Suprapubic skin (tissue), 4 donors: Measurements from ENCODE around the gene TBC1D14. TPM values are rescaled to one million over a fixed set of nuclear protein-coding genes. Genes with fewer than 3 reads are reported as not detected.
A peak's percentile ranks its signal among the peaks of the same experiment; 100 is the strongest.

Source experiments
- DNase-seq, 2 donors: peaks; one replicate each; pipeline ENCODE4 v3.0.0-alpha.2; 2019; ENCODE audit warnings: low spot score in 2 of 2
- H3K27ac ChIP-seq: fragments of 200-600 bp; sonication (generic); one replicate; pipeline ENCODE4 v1.5.1; 2019
- H3K27me3 ChIP-seq: fragments of 200-600 bp; sonication (generic); one replicate; pipeline ENCODE4 v1.5.1; 2019
- H3K36me3 ChIP-seq: fragments of 200-600 bp; sonication (generic); one replicate; pipeline ENCODE4 v1.5.1; 2019
- H3K4me1 ChIP-seq: fragments of 200-600 bp; sonication (generic); one replicate; pipeline ENCODE4 v1.5.1; 2019
- H3K4me3 ChIP-seq: fragments of 200-600 bp; sonication (generic); one replicate; pipeline ENCODE4 v1.5.1; 2019; ENCODE audit warnings: mild to moderate bottlenecking
- H3K9me3 ChIP-seq: fragments of 200-600 bp; sonication (generic); one replicate; pipeline ENCODE4 v1.5.1; 2019
- EP300 ChIP-seq: sonication (generic); formaldehyde crosslinking; IDR thresholded peaks from one replicate; pipeline ENCODE4 v1.6.1; 2017; ENCODE audit warnings: antibody characterized with exemption
- POLR2A ChIP-seq, 2 donors: fragments of 450-650 bp; IDR thresholded peaks; one replicate each; pipeline ENCODE4 v1.6.1; 2017; ENCODE audit warnings: antibody characterized with exemption in 2 of 2, mild to moderate bottlenecking in 2 of 2, moderate library complexity in 2 of 2
- POLR2AphosphoS5 ChIP-seq, 3 donors: sonication (generic); formaldehyde crosslinking; IDR thresholded peaks; one replicate each; pipeline ENCODE4 v1.6.1; 2017; ENCODE audit warnings: antibody characterized with exemption in 3 of 3
- WGBS: methylation state at CpG from one replicate; pipeline ENCODE4 v1.1.5; 2018; 5-methylcytosine and 5-hydroxymethylcytosine counted together
- total RNA-seq, 4 donors: library from RNA; depleted of rRNA; stranded (reverse); fragments of >200 nt; gene quantifications; one replicate each; pipeline ENCODE4 v1.1.0, GENCODE V29; 2016
- TF ChIP-seq, protein P1 (sequence below), 2 donors: fragments of 200-600 bp in 1 of 2; fragments of 450-650 bp in 1 of 2; sonication (generic) in 1 of 2; IDR thresholded peaks; one replicate each; pipeline ENCODE4 v1.5.1; 2016 to 2019; ENCODE audit warnings: antibody characterized with exemption in 2 of 2, mild to moderate bottlenecking in 1 of 2, moderate library complexity in 1 of 2

Gene TBC1D14
- total RNA-seq, 4 donors from 2014 or later: 55.0 to 111 (median 97.9) TPM

DNA sequence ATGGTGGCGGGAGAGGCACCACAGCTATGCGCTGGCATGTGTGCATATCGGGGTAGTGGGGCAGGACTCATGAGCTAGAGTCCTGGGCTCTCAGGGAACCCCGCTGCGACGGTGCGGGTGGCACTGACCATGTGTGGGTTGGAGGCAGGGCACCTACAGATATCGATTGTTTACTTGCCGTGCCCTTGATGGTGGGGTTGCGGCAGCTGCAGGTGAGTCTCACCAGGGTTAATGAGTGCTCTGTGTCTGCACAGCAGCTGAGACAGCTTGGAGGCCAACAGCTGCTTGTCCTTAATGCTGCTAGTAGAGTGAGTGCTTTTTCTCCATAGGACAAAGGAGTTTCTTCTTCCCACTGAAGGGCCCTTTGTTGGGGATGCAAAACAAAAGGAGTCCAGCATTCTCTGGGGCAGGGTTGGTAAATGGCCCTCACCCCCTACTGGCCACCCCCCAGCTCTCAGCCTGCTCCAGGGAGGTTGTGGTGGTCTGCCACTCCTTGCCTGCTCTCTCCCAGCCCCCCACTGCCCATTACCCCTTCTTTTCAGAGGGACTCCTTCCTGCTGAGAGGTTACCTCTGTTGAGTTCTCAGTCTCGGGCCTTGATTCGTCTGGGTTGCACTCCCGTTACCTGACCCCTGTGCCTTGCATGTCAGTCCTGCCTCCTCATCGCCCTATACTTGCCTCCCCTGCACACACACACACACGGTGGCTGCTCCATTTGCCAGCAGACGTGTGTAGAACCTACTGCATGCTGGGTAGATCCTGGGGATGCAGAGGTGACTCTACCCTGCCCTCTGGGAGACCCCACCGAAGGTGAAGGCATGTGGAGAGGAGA lies 52.8 kb downstream of the TBC1D14 start:
- Histone ChIP-seq H3K36me3 (peaks cover 3% of the 10 kb centered on the region), H3K4me1 (no peaks in the 10 kb centered on the region), H3K9me3 (no peaks in the 10 kb centered on the region), H3K4me3 (no peak overlapping the region), H3K27ac (no peak overlapping the region), H3K27me3 (no peaks in the 10 kb centered on the region)
- 87% methylated on average over 13 of the region's 17 CpGs for WGBS
- TF ChIP-seq, protein P1, sequence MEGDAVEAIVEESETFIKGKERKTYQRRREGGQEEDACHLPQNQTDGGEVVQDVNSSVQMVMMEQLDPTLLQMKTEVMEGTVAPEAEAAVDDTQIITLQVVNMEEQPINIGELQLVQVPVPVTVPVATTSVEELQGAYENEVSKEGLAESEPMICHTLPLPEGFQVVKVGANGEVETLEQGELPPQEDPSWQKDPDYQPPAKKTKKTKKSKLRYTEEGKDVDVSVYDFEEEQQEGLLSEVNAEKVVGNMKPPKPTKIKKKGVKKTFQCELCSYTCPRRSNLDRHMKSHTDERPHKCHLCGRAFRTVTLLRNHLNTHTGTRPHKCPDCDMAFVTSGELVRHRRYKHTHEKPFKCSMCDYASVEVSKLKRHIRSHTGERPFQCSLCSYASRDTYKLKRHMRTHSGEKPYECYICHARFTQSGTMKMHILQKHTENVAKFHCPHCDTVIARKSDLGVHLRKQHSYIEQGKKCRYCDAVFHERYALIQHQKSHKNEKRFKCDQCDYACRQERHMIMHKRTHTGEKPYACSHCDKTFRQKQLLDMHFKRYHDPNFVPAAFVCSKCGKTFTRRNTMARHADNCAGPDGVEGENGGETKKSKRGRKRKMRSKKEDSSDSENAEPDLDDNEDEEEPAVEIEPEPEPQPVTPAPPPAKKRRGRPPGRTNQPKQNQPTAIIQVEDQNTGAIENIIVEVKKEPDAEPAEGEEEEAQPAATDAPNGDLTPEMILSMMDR (IDR thresholded peaks at IDR 0.05): no peak
- TF ChIP-seq POLR2A (IDR thresholded peaks at IDR 0.05) (no peak), EP300 (no peak), POLR2AphosphoS5 (IDR thresholded peaks at IDR 0.05) (no peak)
- DNase-seq: peak in 1 of 2 donors; percentile 72

DNA sequence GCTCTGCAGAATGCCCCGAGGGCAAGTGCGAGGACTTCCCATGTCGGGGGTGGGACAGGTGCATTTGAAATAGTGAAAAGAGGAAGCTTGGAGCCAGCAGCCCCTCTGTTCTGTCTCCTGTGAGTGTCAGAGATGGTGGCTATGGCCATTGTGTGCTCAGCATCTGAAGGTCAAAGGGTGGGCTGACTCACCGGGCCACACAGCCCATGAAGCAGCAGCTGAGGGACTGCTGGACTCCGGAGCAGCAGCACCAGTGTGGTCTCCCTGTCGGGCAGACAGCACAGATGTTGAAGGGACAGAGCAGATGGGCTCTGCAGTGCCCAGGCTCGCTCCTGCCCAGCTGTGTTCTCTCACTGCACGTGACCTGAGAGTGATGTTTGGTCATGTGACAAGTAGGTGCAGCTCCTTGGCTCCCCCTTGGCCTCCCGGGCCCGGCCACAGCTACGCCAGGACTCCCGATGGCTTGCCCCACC lies 53.5 kb downstream of the TBC1D14 start:
- Histone ChIP-seq H3K9me3 (no peaks in the 10 kb centered on the region), H3K27me3 (no peaks in the 10 kb centered on the region), H3K4me1 (no peaks in the 10 kb centered on the region), H3K36me3 (peaks cover 11% of the 10 kb centered on the region), H3K27ac (no peak overlapping the region), H3K4me3 (no peak overlapping the region)
- TF ChIP-seq POLR2A (IDR thresholded peaks at IDR 0.05) (no peak), POLR2AphosphoS5 (IDR thresholded peaks at IDR 0.05) (no peak), EP300 (no peak)
- TF ChIP-seq, protein P1 (IDR thresholded peaks at IDR 0.05): no peak
- WGBS: 77% methylated on average over 5 of the region's 12 CpGs
- peak in 1 of 2 donors; percentile 66 for DNase-seq

DNA sequence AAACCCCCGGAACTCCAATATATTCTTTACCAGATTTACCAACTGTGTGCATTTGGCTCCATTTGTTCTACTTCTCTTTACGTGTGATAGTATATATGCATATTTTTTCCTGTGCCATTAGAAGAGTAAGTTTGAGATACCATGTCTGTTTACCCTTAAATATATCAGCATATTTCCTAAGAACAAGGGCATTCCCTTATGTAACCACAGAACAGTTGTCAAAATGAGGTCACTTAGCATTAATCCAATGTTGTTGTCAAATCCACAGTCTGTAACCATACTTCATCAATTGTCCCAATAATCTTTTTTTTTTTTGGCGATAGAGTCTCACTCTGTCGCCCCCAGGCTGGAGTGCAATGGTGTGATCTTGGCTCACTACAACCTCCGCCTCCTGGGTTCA lies 55.2 kb downstream of the TBC1D14 start:
- TF ChIP-seq POLR2AphosphoS5 (IDR thresholded peaks at IDR 0.05): no peak
- TF ChIP-seq POLR2A (IDR thresholded peaks at IDR 0.05): no peak
- TF ChIP-seq, protein P1 (IDR thresholded peaks at IDR 0.05): no peak
- no peak for TF ChIP-seq EP300
- no peaks in the 10 kb centered on the region for H3K27me3 ChIP-seq
- no peaks in the 10 kb centered on the region for H3K4me1 ChIP-seq
- 89% methylated on average over 5 of the region's 5 CpGs for WGBS
- no peak overlapping the region for H3K4me3 ChIP-seq
- no peak for DNase-seq
- no peaks in the 10 kb centered on the region for H3K9me3 ChIP-seq
- no peak overlapping the region for H3K27ac ChIP-seq
- H3K36me3 ChIP-seq: peaks cover 17% of the 10 kb centered on the region

DNA sequence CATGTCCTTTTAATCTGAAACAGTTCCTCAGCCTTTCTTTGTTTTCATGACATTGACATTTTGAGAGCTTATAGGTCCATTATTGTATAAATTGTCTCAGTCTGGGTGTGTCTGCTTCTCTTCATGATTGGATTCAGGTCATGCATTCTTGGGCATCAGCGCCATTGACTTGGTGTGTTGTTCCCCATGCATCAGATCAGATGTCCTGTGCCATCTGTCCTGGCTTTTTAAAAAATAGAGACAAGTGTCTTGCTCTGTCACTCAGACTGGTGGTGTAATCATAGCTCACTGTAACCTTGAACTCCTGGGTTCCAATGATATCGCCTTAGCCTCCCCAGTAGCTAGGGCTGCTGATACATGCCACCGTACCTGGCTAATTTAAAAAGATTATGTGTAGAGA lies 55.7 kb downstream of the TBC1D14 start:
- no peak for DNase-seq
- 94% methylated on average over 3 of the region's 3 CpGs for WGBS
- Histone ChIP-seq H3K27me3 (no peaks in the 10 kb centered on the region), H3K4me1 (no peaks in the 10 kb centered on the region), H3K9me3 (no peaks in the 10 kb centered on the region), H3K27ac (no peak overlapping the region), H3K36me3 (peaks cover 18% of the 10 kb centered on the region), H3K4me3 (no peak overlapping the region)
- TF ChIP-seq POLR2AphosphoS5 (IDR thresholded peaks at IDR 0.05) (no peak), POLR2A (IDR thresholded peaks at IDR 0.05) (no peak), EP300 (no peak)
- TF ChIP-seq, protein P1 (IDR thresholded peaks at IDR 0.05): no peak

DNA sequence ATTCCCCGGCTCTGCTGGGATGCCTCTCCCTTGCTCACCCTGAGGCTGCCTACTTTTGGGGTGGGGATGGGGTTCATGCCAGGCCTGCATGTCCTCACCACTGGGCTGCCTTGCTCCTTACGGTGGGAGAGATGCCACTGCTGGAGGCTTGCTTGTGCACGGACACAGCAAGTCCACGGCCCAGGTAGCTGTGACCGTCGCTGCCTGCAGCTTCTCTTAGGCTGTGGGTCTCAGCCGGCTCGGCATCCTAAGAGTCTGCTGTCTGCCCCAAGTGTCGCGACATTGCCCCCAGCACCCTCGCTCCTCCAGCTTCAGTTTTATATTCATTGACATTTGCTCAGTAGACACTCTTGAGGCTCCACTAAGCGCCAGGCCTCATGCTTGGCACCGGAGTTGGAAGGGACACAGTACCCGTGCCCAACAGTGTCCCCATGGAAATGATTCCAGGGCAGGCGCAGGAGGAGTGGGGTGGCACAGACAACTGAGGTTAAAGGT lies 58.3 kb downstream of the TBC1D14 start:
- no peak for DNase-seq
- Histone ChIP-seq H3K4me1 (no peaks in the 10 kb centered on the region), H3K9me3 (no peaks in the 10 kb centered on the region), H3K27ac (no peak overlapping the region), H3K36me3 (peaks cover 18% of the 10 kb centered on the region), H3K4me3 (no peak overlapping the region), H3K27me3 (no peaks in the 10 kb centered on the region)
- no peak for TF ChIP-seq POLR2A (IDR thresholded peaks at IDR 0.05)
- TF ChIP-seq, protein P1 (IDR thresholded peaks at IDR 0.05): no peak
- no peak for TF ChIP-seq EP300
- 96% methylated on average over 13 of the region's 15 CpGs for WGBS
